ENCODE results near the gene EBF3.

Gene EBF3

DNA sequence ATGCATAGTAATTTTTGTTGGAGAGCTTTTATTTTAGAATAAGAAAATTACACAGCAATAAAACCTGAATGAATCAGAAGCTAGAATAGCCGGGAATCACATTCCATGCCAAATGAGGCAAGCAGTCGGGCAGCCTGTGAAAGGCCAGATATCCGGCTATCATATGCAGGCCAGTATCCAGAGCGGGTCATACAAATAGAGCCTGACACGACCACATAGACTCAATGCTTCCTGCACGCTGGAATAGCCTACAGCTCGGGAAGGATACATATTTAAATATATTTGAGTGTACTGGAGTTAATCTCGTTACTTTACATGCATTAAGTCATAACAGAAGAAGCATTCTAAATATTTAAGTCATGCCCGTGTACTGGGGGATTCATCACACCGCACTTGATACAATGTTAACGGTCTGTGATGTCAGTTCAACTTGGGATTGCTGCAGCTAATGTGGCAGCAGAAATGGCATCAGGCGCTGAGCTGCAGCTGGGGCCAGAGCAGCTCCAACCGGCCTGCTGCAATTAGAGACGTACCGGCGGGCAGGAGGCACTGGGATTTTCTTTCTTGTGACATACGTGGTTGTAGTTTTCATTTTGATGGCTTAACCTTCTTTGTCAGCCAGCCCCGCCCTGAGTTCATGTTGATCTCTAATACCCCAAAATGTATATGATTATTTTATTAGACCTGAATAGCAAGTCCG lies 112.0 kb downstream of the EBF3 start:
- Mint-ChIP-seq H3K4me1 (ENCODE audit: low read depth) (no peaks in the 10 kb centered on the region), H3K9me3 (no peaks in the 10 kb centered on the region), H3K36me3 (ENCODE audit: low read depth) (no peaks in the 10 kb centered on the region), H3K27me3 (no peaks in the 10 kb centered on the region), H3K4me3 (no peak overlapping the region), H3K27ac (no peak overlapping the region)
- intact Hi-C loops (cut with micrococcal nuclease): no loop called here

- Mint-ChIP-seq H3K27ac (no peak overlapping the region), H3K4me1 (ENCODE audit: low read depth) (no peaks in the 10 kb centered on the region), H3K36me3 (ENCODE audit: low read depth) (no peaks in the 10 kb centered on the region), H3K4me3 (no peak overlapping the region), H3K9me3 (no peaks in the 10 kb centered on the region), H3K27me3 (no peaks in the 10 kb centered on the region)
- intact Hi-C loops (cut with micrococcal nuclease): no loop called here
Observed at GRCh38 chr10:129850790-129851189, 113.3 kb downstream of the EBF3 start.

DNA sequence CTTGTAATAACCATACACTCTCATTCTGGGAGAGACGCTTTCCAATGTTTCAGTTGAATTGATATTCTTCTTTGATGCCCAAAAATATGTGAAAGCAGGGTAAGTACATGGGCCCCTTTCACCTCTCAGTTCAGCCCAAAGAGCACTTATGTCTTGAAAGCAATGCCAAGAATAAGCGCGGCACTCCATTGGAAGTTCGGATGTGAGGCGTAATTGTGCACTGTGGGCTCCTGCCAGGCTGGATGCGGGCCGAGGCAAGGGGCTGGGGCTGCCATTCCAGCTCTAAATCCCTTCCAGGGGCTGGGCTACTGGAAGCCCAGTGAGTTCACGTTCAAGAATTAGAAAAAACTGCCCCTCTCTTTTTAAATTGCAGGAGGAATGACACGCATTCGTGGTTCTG lies 113.8 kb downstream of the EBF3 start:
- H3K27ac Mint-ChIP-seq: no peak overlapping the region
- H3K27me3 Mint-ChIP-seq: no peaks in the 10 kb centered on the region
- H3K4me1 Mint-ChIP-seq (ENCODE audit: low read depth): no peaks in the 10 kb centered on the region
- no peaks in the 10 kb centered on the region for H3K36me3 Mint-ChIP-seq (ENCODE audit: low read depth)
- intact Hi-C loops (cut with micrococcal nuclease): no loop called here
- H3K9me3 Mint-ChIP-seq: no peaks in the 10 kb centered on the region
- no peak overlapping the region for H3K4me3 Mint-ChIP-seq

GRCh38 chr10:129849853-129850252 lies 114.2 kb downstream of the EBF3 start:
- Mint-ChIP-seq H3K4me1 (ENCODE audit: low read depth) (no peaks in the 10 kb centered on the region), H3K36me3 (ENCODE audit: low read depth) (no peaks in the 10 kb centered on the region), H3K27me3 (no peaks in the 10 kb centered on the region), H3K4me3 (no peak overlapping the region), H3K9me3 (no peaks in the 10 kb centered on the region), H3K27ac (no peak overlapping the region)
- intact Hi-C loops (cut with micrococcal nuclease): no loop called here

DNA sequence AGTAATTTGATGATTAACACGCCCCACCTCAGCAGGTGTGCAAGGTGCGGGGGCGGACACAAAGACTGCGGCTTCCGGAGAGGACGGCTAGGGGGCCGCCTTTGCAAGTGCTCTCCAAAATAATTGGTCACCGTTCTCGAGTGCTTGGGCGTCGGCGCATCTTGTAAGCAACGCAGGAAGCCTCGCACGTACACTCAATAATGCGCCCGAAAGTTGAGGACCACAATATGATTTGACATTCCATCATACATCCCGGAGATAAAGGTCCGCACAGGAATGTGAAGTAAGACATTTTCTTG lies 114.7 kb downstream of the EBF3 start:
- H3K36me3 Mint-ChIP-seq (ENCODE audit: low read depth): no peaks in the 10 kb centered on the region
- H3K27me3 Mint-ChIP-seq: no peaks in the 10 kb centered on the region
- H3K4me1 Mint-ChIP-seq (ENCODE audit: low read depth): no peaks in the 10 kb centered on the region
- H3K9me3 Mint-ChIP-seq: no peaks in the 10 kb centered on the region
- H3K4me3 Mint-ChIP-seq: no peak overlapping the region
- intact Hi-C loops (cut with micrococcal nuclease): no loop called here
- no peak overlapping the region for H3K27ac Mint-ChIP-seq

- Mint-ChIP-seq H3K27me3 (no peaks in the 10 kb centered on the region), H3K4me3 (no peak overlapping the region), H3K4me1 (ENCODE audit: low read depth) (no peaks in the 10 kb centered on the region), H3K36me3 (ENCODE audit: low read depth) (no peaks in the 10 kb centered on the region), H3K9me3 (no peaks in the 10 kb centered on the region), H3K27ac (no peak overlapping the region)
- intact Hi-C loops (cut with micrococcal nuclease): no loop called here
Observed at GRCh38 chr10:129848696-129849451, 115.2 kb downstream of the EBF3 start.

DNA sequence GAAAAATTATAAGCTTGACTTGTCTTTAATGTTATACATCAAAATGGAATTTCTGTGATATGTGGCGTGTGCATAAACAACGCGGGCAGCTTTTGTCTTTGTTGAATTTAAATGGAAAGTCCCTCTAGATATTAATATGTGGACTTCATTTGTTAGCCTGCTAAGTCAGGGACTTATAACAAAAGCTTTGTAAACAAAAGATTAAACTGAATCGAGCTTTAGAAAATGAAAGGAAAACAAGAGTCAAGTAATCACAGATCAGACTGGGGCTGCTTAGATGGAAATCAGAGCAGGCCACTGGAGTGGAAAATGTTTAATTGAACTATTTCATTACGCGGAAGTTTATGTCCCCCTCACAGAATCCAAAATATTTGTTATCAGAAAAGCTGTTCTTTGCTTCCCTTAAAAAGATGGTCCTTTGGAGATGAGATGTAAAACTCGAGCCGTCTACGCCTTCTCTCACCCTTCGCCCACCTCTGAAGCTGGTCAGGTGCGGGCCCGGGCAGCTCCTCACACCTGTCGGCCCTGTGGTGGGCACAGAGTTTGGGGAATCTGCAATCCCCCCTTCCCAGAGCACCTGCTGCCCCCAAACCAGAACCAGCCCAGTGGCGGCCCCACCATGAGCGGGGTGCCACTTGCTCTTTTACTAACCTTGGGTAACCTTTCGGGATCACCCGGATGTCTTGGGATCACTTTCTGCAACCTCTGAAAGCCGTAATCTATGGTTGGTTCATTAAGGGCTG lies 116.2 kb downstream of the EBF3 start:
- H3K4me1 Mint-ChIP-seq (ENCODE audit: low read depth): no peaks in the 10 kb centered on the region
- H3K27me3 Mint-ChIP-seq: no peaks in the 10 kb centered on the region
- H3K36me3 Mint-ChIP-seq (ENCODE audit: low read depth): no peaks in the 10 kb centered on the region
- no peaks in the 10 kb centered on the region for H3K9me3 Mint-ChIP-seq
- H3K4me3 Mint-ChIP-seq: no peak overlapping the region
- H3K27ac Mint-ChIP-seq: no peak overlapping the region
- intact Hi-C loops (cut with micrococcal nuclease): no loop called here

DNA sequence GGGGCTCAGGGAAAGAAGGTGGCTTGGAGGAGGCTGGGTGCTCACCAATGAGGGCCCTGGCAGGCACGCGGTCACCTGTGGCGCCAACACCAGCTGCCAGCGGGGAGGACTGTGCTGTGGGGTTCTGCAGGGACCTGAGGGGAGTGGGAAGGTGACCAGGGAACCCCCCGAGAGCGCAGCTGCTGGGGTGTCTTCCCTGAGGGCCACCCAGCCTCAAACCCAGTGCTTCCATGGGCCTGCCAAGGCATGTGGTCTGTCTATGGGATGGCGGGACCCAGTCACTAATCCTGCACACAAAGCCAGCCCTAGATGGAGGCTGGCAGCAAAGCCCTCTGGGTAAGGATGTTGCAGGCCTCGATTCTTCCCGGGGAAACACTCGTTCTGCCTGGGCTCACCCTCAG lies 117.1 kb downstream of the EBF3 start:
- H3K36me3 Mint-ChIP-seq (ENCODE audit: low read depth): no peaks in the 10 kb centered on the region
- intact Hi-C loops (cut with micrococcal nuclease): no loop called here
- H3K4me1 Mint-ChIP-seq (ENCODE audit: low read depth): no peaks in the 10 kb centered on the region
- no peaks in the 10 kb centered on the region for H3K9me3 Mint-ChIP-seq
- H3K4me3 Mint-ChIP-seq: no peak overlapping the region
- no peaks in the 10 kb centered on the region for H3K27me3 Mint-ChIP-seq
- no peak overlapping the region for H3K27ac Mint-ChIP-seq

DNA sequence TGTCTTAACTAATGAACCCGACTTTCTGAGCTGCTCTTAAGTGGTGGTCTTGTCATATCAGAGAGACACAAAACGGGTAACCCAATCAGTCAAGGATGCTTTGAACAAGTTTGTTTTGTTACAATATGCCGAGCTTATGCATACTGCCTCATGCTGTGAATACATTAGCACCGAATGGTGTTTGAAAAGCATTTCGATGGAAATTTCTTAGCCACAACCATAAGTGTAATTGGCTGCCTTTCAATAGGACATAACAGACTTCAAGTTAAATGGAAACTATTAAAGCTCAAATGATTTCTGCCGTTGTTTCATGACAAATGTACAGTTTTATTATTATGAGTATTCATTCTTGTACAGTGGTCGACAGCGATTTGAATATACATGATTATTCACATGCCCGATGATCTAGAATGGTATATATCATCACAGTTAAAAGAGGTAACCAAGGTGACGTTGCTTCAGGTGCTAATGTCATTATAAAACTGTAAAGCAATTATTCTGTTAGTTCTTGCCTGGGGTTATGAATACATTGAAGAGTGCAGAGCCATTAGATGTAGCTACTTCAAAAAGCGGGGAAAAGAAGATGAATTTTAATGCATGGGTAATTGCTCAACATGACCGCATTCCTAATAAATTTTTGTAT lies 118.8 kb downstream of the EBF3 start:
- Mint-ChIP-seq H3K4me3 (no peak overlapping the region), H3K27me3 (no peaks in the 10 kb centered on the region), H3K27ac (no peak overlapping the region), H3K36me3 (ENCODE audit: low read depth) (no peaks in the 10 kb centered on the region), H3K9me3 (no peaks in the 10 kb centered on the region), H3K4me1 (ENCODE audit: low read depth) (no peaks in the 10 kb centered on the region)
- intact Hi-C loops (cut with micrococcal nuclease): no loop called here

- Mint-ChIP-seq H3K9me3 (no peaks in the 10 kb centered on the region), H3K27me3 (no peaks in the 10 kb centered on the region), H3K4me1 (ENCODE audit: low read depth) (no peaks in the 10 kb centered on the region), H3K36me3 (ENCODE audit: low read depth) (no peaks in the 10 kb centered on the region), H3K27ac (no peak overlapping the region), H3K4me3 (no peak overlapping the region)
- intact Hi-C loops (cut with micrococcal nuclease): no loop called here
Observed at GRCh38 chr10:129844216-129844766, 119.8 kb downstream of the EBF3 start.

DNA sequence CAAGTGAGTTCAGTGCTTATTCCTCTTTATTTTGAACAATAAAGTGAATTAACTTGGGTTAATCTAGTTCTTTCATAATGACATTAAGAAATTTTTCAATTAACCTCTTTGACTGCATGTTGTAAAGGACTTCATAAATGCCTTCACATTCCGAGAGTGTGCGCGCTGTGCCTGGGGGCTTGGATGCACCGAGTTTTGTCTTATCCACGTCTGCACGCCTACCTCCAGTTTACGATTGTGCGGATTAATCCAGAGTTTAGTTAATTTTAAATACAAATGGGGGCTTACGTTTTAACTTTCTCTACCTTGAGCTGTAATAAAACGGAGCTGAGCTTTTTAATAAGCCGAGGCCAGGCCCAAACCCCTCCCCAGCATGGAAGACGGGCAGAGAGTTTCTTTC lies 120.4 kb downstream of the EBF3 start:
- intact Hi-C loops (cut with micrococcal nuclease): no loop called here
- no peak overlapping the region for H3K27ac Mint-ChIP-seq

DNA sequence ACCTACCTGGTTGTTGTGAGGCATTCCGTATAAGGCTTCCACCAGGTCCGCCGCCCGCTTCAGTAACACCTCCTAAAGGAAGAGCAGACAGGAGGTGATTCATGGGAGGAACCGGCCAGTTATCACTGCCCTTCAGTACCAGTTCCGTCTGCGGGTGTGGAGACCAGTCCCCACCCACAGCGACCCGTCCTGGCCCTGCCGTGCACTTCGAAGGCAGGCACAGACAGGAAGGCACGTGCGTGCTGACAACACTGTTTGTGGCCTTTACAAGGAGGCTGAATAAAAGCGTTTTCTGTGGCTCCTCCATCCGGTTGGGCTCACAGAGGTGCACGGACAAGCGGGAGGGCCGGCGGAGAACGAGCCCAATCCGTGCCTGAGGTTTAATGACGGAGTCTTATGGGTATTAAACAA lies 120.9 kb downstream of the EBF3 start:
- no peaks in the 10 kb centered on the region for H3K4me1 Mint-ChIP-seq (ENCODE audit: low read depth)
- H3K9me3 Mint-ChIP-seq: no peaks in the 10 kb centered on the region
- no peaks in the 10 kb centered on the region for H3K27me3 Mint-ChIP-seq
- H3K27ac Mint-ChIP-seq: no peak overlapping the region
- H3K4me3 Mint-ChIP-seq: no peak overlapping the region
- intact Hi-C loops (cut with micrococcal nuclease): no loop called here
- no peaks in the 10 kb centered on the region for H3K36me3 Mint-ChIP-seq (ENCODE audit: low read depth)

More for the DNA sequence above, 120.4 kb downstream of the EBF3 start:
- Mint-ChIP-seq H3K4me1 (ENCODE audit: low read depth) (no peaks in the 10 kb centered on the region), H3K36me3 (ENCODE audit: low read depth) (no peaks in the 10 kb centered on the region), H3K9me3 (no peaks in the 10 kb centered on the region), H3K27me3 (no peaks in the 10 kb centered on the region), H3K4me3 (no peak overlapping the region)

DNA sequence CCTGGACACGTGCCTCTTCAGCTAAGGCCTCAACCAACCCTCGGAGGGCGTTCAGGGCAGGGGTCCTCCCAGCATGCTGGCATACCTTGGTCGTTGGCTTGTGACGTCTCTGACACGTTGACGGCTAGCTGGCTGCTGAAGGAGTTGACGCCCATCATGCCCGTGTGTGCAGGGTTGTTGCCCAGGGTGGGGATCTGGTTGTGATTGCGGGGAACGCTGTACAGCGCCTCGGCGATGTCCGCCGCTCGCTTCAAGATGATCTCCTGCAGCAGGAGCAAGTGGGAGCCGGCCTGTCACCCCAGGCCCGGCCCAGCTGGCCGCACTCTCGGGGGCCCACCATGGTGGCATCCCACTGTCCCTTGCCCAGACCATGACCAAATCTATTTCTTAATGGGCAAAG lies 122.0 kb downstream of the EBF3 start:
- Mint-ChIP-seq H3K4me1 (ENCODE audit: low read depth) (no peaks in the 10 kb centered on the region), H3K36me3 (ENCODE audit: low read depth) (no peaks in the 10 kb centered on the region), H3K27ac (no peak overlapping the region), H3K4me3 (no peak overlapping the region), H3K27me3 (no peaks in the 10 kb centered on the region), H3K9me3 (no peaks in the 10 kb centered on the region)
- intact Hi-C loops (cut with micrococcal nuclease): no loop called here

DNA sequence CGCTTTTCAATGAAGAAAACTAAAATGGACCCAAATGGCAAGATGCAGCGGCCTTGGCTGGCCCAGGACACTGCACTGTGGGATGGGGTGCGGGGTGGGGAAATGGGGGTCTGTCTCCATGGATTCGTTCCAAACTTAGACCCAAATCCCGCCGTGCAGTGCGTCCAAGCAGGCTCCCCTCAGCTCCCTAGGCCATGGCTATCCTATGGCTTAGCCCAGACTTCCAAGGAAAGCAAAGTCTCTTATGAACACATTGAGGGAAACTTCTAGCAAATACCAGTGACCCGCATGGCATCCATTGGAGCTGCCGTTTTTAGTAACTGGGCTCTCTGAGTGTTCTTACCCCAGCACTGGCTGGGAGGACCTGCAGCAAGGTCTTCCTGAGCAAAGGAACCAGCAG lies 122.5 kb downstream of the EBF3 start:
- Mint-ChIP-seq H3K4me3 (no peak overlapping the region), H3K27me3 (no peaks in the 10 kb centered on the region), H3K36me3 (ENCODE audit: low read depth) (no peaks in the 10 kb centered on the region), H3K27ac (no peak overlapping the region), H3K4me1 (ENCODE audit: low read depth) (no peaks in the 10 kb centered on the region), H3K9me3 (no peaks in the 10 kb centered on the region)
- intact Hi-C loops (cut with micrococcal nuclease): no loop called here

Data from dendritic cell treated with granulocyte-macrophage colony-stimulating factor and Interleukin-4, amounts not matched to agents 40 ng/mL and 50 ng/mL, for 4 days (primary cell).